ENCODE measurements around the gene DGKH. TPM values are rescaled to one million over a fixed set of nuclear protein-coding genes. Genes with fewer than 3 reads are reported as not detected.

Gene DGKH
- total and polyA plus RNA-seq, 2 donors (not counting 1 experiment from before 2014, with no cell fraction given), result 0.06 to 0.67 TPM

- H3K4me3 Mint-ChIP-seq, result no peak overlapping the region
- H3K9ac ChIP-seq (ENCODE audit: low read length), result no peak overlapping the region
- H3K27me3 Mint-ChIP-seq, result peaks cover 13% of the 10 kb centered on the region
- H2AFZ ChIP-seq (ENCODE audit: insufficient read depth, low read depth, low read length, poor library complexity, severe bottlenecking), result no peak overlapping the region
- H3K4me2 ChIP-seq (replicated peaks; ENCODE audit: low read depth, low read length, poor library complexity, severe bottlenecking), result no peak overlapping the region
- no peak for ATAC-seq (ENCODE audit: low read depth)
- no peaks in the 10 kb centered on the region for H3K4me1 ChIP-seq (ENCODE audit: control insufficient read depth in 2 of 2, insufficient read depth in 2 of 2, low read length in 2 of 2)
- H3K9me3 ChIP-seq (ENCODE audit: control extremely low read depth in 1 of 3, control insufficient read depth in 2 of 3, insufficient read depth in 1 of 3, low read length in 2 of 3), result peaks cover 0 to 2% (median 0%) of the 10 kb centered on the region in 3 donors
- no peak overlapping the region for H3K27ac Mint-ChIP-seq
- H3K27ac ChIP-seq (ENCODE audit: low read length in 2 of 2), result no peak overlapping the region
- no peaks in the 10 kb centered on the region for H4K20me1 ChIP-seq (ENCODE audit: control insufficient read depth, insufficient read depth, low read length, poor library complexity, severe bottlenecking)
- H3K9me3 Mint-ChIP-seq (ENCODE audit: insufficient read depth), result no peaks in the 10 kb centered on the region
- DNase-seq, result no peak
- peaks cover 0 to 4% (median 0%) of the 10 kb centered on the region in 4 experiments for H3K27me3 ChIP-seq (replicated peaks in 1 of 4; ENCODE audit: control extremely low read depth in 1 of 4, control insufficient read depth in 3 of 4, insufficient read depth in 4 of 4, low read length in 3 of 4)
- CTCF ChIA-PET, result no interaction called here
- 83% methylated on average over 2 of the region's 2 CpGs for WGBS (ENCODE audit: insufficient coverage)
- H3K36me3 ChIP-seq (replicated peaks in 1 of 2; ENCODE audit: control extremely low read depth in 1 of 2, control insufficient read depth in 1 of 2, extremely low read depth in 1 of 2, insufficient read depth in 2 of 2, low read length in 1 of 2), result no peaks in the 10 kb centered on the region
- H3K79me2 ChIP-seq (ENCODE audit: control insufficient read depth, insufficient read depth, low read length), result no peaks in the 10 kb centered on the region
- intact Hi-C loops (cut with micrococcal nuclease), result no loop called here
- H3K4me1 Mint-ChIP-seq, result no peaks in the 10 kb centered on the region
- H3K4me3 ChIP-seq (ENCODE audit: control extremely low read depth in 1 of 5, extremely low read depth in 1 of 5, insufficient read depth in 1 of 5, low read depth in 2 of 5, low read length in 4 of 5), result no peak overlapping the region
- POLR2A ChIA-PET, result no interaction called here
- TF ChIP-seq CTCF (IDR thresholded peaks at IDR 0.05) (no peak), EZH2 (IDR thresholded peaks at IDR 0.05; ENCODE audit: borderline replicate concordance, insufficient read depth, low read depth, low read length, poor library complexity, severe bottlenecking) (no peak)
These were observed 31.2 kb upstream of the DGKH start for GRCh38 chr13:42017264-42017663.

- no peak overlapping the region for H3K4me3 Mint-ChIP-seq
- DNase-seq, result no peak
- H3K36me3 ChIP-seq (replicated peaks in 1 of 2; ENCODE audit: control extremely low read depth in 1 of 2, control insufficient read depth in 1 of 2, extremely low read depth in 1 of 2, insufficient read depth in 2 of 2, low read length in 1 of 2), result no peaks in the 10 kb centered on the region
- TF ChIP-seq CTCF (IDR thresholded peaks at IDR 0.05) (no peak), EZH2 (IDR thresholded peaks at IDR 0.05; ENCODE audit: borderline replicate concordance, insufficient read depth, low read depth, low read length, poor library complexity, severe bottlenecking) (no peak)
- peaks cover 0 to 2% (median 0%) of the 10 kb centered on the region in 3 donors for H3K9me3 ChIP-seq (ENCODE audit: control extremely low read depth in 1 of 3, control insufficient read depth in 2 of 3, insufficient read depth in 1 of 3, low read length in 2 of 3)
- no peak overlapping the region for H2AFZ ChIP-seq (ENCODE audit: insufficient read depth, low read depth, low read length, poor library complexity, severe bottlenecking)
- peaks cover 8% of the 10 kb centered on the region for H3K27me3 Mint-ChIP-seq
- H3K4me1 ChIP-seq (ENCODE audit: control insufficient read depth in 2 of 2, insufficient read depth in 2 of 2, low read length in 2 of 2), result no peaks in the 10 kb centered on the region
- H3K4me2 ChIP-seq (replicated peaks; ENCODE audit: low read depth, low read length, poor library complexity, severe bottlenecking), result no peak overlapping the region
- ATAC-seq (ENCODE audit: low read depth), result no peak
- no peaks in the 10 kb centered on the region for H3K4me1 Mint-ChIP-seq
- H3K27ac Mint-ChIP-seq, result no peak overlapping the region
- ChIA-PET CTCF (no interaction called here), POLR2A (no interaction called here)
- H3K4me3 ChIP-seq (ENCODE audit: control extremely low read depth in 1 of 5, extremely low read depth in 1 of 5, insufficient read depth in 1 of 5, low read depth in 2 of 5, low read length in 4 of 5), result no peak overlapping the region
- no peak overlapping the region for H3K27ac ChIP-seq (ENCODE audit: low read length in 2 of 2)
- peaks cover 0 to 8% (median 1%) of the 10 kb centered on the region in 4 experiments for H3K27me3 ChIP-seq (replicated peaks in 1 of 4; ENCODE audit: control extremely low read depth in 1 of 4, control insufficient read depth in 3 of 4, insufficient read depth in 4 of 4, low read length in 3 of 4)
- H4K20me1 ChIP-seq (ENCODE audit: control insufficient read depth, insufficient read depth, low read length, poor library complexity, severe bottlenecking), result no peaks in the 10 kb centered on the region
- H3K79me2 ChIP-seq (ENCODE audit: control insufficient read depth, insufficient read depth, low read length), result no peaks in the 10 kb centered on the region
- intact Hi-C loops (cut with micrococcal nuclease), result no loop called here
- no peaks in the 10 kb centered on the region for H3K9me3 Mint-ChIP-seq (ENCODE audit: insufficient read depth)
- no peak overlapping the region for H3K9ac ChIP-seq (ENCODE audit: low read length)
These were observed 26.6 kb upstream of the DGKH start for GRCh38 chr13:42021851-42022250.

Data from B cell (primary cell).